ENCODE measurements around the gene APOD.
"Not testable (repeated sequence)": the region's sequence is repeated elsewhere in the genome, so short reads cannot be mapped to it uniquely, and the experiment has no call there.

APOD gene

DNA sequence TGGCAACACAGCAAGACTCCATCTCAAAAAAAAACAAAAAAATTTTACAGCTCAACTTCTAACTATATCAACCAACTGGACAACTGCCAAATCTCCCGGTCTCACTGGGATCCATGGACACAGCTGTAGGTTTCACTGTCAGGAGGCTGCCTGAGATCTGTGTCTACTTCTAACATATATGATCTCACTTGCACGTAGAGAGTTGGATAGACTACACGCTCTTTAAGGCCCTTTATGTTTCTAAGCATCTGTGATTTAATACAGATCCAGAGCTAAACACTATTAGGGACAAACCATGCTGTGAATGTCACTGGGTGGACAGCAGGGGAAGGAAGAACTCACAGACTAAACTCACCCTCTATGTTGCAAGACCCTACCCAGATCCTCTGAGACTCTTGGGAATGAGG lies 13.0 kb upstream of the APOD start:
- H3K9me3 ChIP-seq (ENCODE audit: low read depth, low read length), result no peaks in the 10 kb centered on the region
- TF ChIP-seq EZH2 (IDR thresholded peaks at IDR 0.05) (no peak), POLR2AphosphoS5 (IDR thresholded peaks at IDR 0.05; ENCODE audit: borderline replicate concordance, low read depth, low read length) (no peak), FOXP2 (optimal IDR thresholded peaks at IDR 0.05; ENCODE audit: control extremely low read depth, extremely low read length, insufficient read depth) (no peak)
- DNase-seq (ENCODE audit: low read depth, low spot score), result no peak
- H3K4me3 ChIP-seq, result no peak overlapping the region
- peak overlapping the region; percentile 95 for H3K27ac ChIP-seq
- no peaks in the 10 kb centered on the region for H3K36me3 ChIP-seq (ENCODE audit: insufficient read depth, low read length)
- H3K9ac ChIP-seq (ENCODE audit: insufficient read length), result no peak overlapping the region

DNA sequence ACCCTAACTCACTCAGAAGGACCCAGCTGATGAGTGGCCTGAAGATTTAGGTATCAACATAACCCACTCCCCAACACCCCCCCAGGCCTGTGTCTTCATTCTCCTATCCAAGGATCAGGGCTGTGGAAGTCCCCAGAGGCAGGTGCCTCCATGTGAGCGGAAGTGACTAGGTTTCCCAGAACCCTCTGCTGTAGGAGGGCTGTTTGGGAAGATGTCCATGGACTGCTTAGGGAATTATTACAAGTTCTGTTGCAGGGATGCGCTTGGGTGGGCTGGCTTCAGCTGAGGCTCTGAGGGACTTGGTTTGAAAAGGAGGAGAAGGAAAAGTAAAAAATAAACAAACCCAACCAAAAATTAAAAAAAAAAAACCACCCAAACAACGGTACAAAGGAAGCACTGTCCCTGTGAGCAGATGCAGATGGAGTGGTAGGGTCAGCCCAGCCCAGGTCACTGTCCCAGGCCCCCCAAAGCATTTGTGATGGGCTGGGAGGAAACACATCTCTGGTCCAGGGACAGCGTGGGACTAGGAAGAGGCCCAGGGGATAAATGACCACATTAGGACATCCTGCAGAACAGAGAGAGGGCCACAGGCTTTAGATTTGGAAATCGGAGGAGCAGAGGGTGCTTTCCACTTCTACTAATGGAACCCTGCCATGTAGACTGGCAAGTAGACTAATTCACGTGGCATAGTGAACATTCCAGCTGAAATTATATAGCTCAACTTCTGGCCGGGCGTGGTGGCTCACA lies 12.2 kb upstream of the APOD start:
- Histone ChIP-seq H3K27ac (no peak overlapping the region; the same call in 1 of the 2 replicates), H3K4me3 (no peak overlapping the region), H3K36me3 (ENCODE audit: insufficient read depth, low read length) (no peaks in the 10 kb centered on the region), H3K9me3 (ENCODE audit: low read depth, low read length) (no peaks in the 10 kb centered on the region), H3K9ac (ENCODE audit: insufficient read length) (no peak overlapping the region)
- TF ChIP-seq POLR2AphosphoS5 (IDR thresholded peaks at IDR 0.05; ENCODE audit: borderline replicate concordance, low read depth, low read length), result no peak
- no peak for TF ChIP-seq FOXP2 (optimal IDR thresholded peaks at IDR 0.05; ENCODE audit: control extremely low read depth, extremely low read length, insufficient read depth)
- TF ChIP-seq EZH2 (IDR thresholded peaks at IDR 0.05), result no peak
- DNase-seq (ENCODE audit: low read depth, low spot score), result no peak

DNA sequence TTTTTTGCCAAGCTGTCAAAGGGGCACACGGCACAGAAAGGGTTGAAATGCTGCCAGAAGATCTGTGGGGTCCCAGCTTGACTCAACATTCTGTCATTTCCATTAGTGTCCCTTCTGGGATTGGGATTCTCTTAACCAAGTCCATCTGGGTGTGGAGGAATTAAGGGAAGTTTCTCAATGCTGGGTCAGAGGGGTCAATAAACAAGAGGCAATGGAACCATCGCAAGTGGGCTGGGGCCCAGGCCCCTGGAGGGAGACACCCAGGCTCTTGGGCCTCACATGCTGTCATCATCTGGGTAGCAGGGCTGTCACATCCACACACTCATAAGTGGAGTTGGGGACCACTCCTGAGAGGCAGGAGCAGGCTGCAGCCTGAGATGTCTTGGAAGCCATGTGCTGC lies 8.1 kb upstream of the APOD start:
- no peak overlapping the region for H3K27ac ChIP-seq
- H3K9ac ChIP-seq (ENCODE audit: insufficient read length), result no peak overlapping the region
- no peak overlapping the region for H3K4me3 ChIP-seq
- H3K36me3 ChIP-seq (ENCODE audit: insufficient read depth, low read length), result no peaks in the 10 kb centered on the region
- no peaks in the 10 kb centered on the region for H3K9me3 ChIP-seq (ENCODE audit: low read depth, low read length)
- no peak for DNase-seq (ENCODE audit: low read depth, low spot score)
- TF ChIP-seq FOXP2 (optimal IDR thresholded peaks at IDR 0.05; ENCODE audit: control extremely low read depth, extremely low read length, insufficient read depth) (no peak), POLR2AphosphoS5 (IDR thresholded peaks at IDR 0.05; ENCODE audit: borderline replicate concordance, low read depth, low read length) (no peak), EZH2 (IDR thresholded peaks at IDR 0.05) (no peak)

DNA sequence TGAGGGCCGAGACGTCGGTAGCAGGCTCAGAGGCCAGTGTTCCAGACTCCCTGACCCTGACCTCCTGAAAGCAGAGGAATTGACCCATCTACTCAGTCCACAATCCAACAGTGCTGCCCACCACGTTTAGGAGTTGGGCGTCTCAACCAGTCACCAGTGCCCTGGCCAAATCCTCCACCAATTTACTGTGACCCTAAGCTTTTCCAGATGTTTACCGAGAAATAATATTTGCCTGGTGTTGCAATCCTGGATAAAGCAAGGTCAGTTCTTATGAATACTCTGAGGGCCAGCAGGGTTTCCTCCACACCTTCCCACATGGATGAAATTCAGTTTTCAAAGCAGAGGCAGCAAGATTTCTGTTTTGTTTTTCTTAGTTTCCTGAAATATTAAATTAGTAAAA lies 7.5 kb upstream of the APOD start:
- no peak overlapping the region for H3K27ac ChIP-seq

DNA sequence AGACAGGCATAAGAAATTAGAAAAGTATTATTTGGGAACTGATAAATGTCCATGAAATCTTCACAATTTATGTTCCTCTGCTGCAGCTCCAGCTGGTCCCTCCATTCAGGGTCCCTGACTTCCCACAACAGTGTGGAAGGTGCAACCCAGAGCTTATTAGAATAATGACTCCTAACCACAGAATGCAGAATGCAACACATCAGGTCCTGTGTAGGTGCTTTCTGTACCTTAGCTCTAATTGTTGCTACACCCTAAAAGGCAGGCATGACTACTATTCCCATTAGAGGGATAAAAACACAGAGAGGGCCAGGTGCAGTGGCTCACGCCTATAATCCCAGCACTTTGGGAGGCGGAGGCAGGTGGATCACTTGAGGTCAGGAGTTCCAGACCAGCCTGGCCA lies 6.6 kb upstream of the APOD start:
- DNase-seq (ENCODE audit: low read depth, low spot score); H3K4me3 ChIP-seq; H3K36me3 ChIP-seq (ENCODE audit: insufficient read depth, low read length); H3K27ac ChIP-seq; H3K9ac ChIP-seq (ENCODE audit: insufficient read length); H3K9me3 ChIP-seq (ENCODE audit: low read depth, low read length): not testable (repeated sequence)

More for the DNA sequence above, 7.5 kb upstream of the APOD start:
- Histone ChIP-seq H3K4me3 (no peak overlapping the region), H3K9me3 (ENCODE audit: low read depth, low read length) (no peaks in the 10 kb centered on the region), H3K9ac (ENCODE audit: insufficient read length) (no peak overlapping the region), H3K36me3 (ENCODE audit: insufficient read depth, low read length) (no peaks in the 10 kb centered on the region)
- TF ChIP-seq FOXP2 (optimal IDR thresholded peaks at IDR 0.05; ENCODE audit: control extremely low read depth, extremely low read length, insufficient read depth), result no peak
- TF ChIP-seq EZH2 (IDR thresholded peaks at IDR 0.05), result no peak
- TF ChIP-seq POLR2AphosphoS5 (IDR thresholded peaks at IDR 0.05; ENCODE audit: borderline replicate concordance, low read depth, low read length), result no peak
- DNase-seq (ENCODE audit: low read depth, low spot score), result no peak

DNA sequence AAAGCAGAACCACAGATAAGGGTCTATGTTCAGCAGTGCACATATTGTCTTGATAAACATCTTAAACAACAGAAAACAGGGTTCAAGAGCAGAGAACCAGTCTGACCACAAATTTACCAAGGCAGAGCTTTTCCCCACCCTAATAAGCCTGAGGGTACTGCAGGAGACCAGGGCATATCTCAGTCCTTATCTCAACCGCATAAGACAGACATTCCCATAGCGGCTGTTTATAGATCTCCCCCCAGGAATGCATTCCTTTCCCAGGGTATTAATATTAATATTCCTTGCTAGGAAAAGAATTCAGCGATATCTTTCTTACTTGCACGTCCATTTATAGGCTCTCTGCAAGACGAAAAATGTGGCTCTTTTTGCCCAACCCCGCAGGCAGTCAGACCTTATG lies 6.1 kb upstream of the APOD start:
- not testable (repeated sequence) for H3K27ac ChIP-seq; H3K9ac ChIP-seq (ENCODE audit: insufficient read length); DNase-seq (ENCODE audit: low read depth, low spot score); H3K36me3 ChIP-seq (ENCODE audit: insufficient read depth, low read length); H3K4me3 ChIP-seq; H3K9me3 ChIP-seq (ENCODE audit: low read depth, low read length)

DNA sequence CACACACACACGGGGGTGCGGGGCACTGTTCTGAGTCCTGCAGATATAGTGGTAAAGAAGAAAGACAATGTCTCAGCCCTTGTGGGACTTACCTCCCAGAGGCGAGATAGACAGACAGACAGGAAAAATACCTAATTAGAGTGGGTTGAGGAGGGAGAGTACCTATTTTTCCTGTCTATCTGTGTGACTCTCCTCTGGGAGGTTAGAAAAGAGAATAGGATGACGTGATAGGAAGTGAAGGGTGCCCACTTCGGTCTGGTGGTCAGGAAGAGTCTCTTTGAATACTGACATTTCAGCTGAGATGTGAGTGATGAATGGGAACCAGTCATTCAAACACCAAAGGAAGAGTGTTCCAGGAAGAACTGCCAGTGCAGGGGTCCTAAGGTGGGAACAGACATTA lies 4.1 kb upstream of the APOD start:
- H3K9me3 ChIP-seq (ENCODE audit: low read depth, low read length), result no peaks in the 10 kb centered on the region
- no peak for DNase-seq (ENCODE audit: low read depth, low spot score)
- H3K36me3 ChIP-seq (ENCODE audit: insufficient read depth, low read length), result no peaks in the 10 kb centered on the region
- H3K4me3 ChIP-seq, result no peak overlapping the region
- no peak overlapping the region for H3K9ac ChIP-seq (ENCODE audit: insufficient read length)
- H3K27ac ChIP-seq, result no peak overlapping the region
- no peak for TF ChIP-seq POLR2AphosphoS5 (IDR thresholded peaks at IDR 0.05; ENCODE audit: borderline replicate concordance, low read depth, low read length)
- TF ChIP-seq EZH2 (IDR thresholded peaks at IDR 0.05), result no peak
- no peak for TF ChIP-seq FOXP2 (optimal IDR thresholded peaks at IDR 0.05; ENCODE audit: control extremely low read depth, extremely low read length, insufficient read depth)

DNA sequence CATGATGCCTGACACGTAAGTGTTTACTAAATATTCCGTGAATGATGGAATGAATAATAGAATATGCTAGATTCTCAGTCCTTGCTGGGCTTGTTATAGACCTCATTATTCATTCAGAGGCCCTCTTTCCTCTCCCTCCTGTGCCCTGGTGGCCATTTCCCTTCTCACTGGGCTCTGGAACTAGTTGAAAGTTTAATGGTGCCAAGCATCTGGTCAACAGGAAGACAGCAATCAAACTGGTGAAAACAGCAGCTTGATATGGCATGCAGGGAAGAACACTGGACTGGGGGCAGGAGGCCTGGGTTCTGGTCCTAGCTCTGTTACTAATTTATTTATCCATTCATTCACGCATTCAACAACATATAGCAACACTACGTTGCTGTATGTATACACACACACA lies 3.7 kb upstream of the APOD start:
- Histone ChIP-seq H3K36me3 (ENCODE audit: insufficient read depth, low read length) (no peaks in the 10 kb centered on the region), H3K4me3 (no peak overlapping the region), H3K9ac (ENCODE audit: insufficient read length) (no peak overlapping the region), H3K9me3 (ENCODE audit: low read depth, low read length) (no peaks in the 10 kb centered on the region), H3K27ac (no peak overlapping the region)
- TF ChIP-seq POLR2AphosphoS5 (IDR thresholded peaks at IDR 0.05; ENCODE audit: borderline replicate concordance, low read depth, low read length) (no peak), FOXP2 (optimal IDR thresholded peaks at IDR 0.05; ENCODE audit: control extremely low read depth, extremely low read length, insufficient read depth) (no peak), EZH2 (IDR thresholded peaks at IDR 0.05) (no peak)
- no peak for DNase-seq (ENCODE audit: low read depth, low spot score)

DNA sequence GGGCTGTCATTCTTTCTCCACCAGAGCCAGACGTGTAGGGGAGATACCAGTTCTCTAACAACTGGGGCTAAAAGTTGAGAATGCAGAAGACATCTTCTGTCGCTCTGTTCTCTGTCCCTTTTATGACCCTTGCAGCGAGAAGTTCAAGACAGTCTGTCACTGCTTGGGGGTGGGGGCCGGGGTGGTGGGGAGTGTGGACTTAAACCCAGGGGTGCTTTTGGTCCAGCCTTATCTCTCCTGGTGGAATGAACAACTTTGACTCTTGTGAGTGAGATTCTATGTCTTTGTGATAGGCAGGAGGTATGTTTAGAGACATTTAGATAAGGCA lies 767 bp upstream of the APOD start:
- TF ChIP-seq EZH2 (IDR thresholded peaks at IDR 0.05) (no peak), FOXP2 (optimal IDR thresholded peaks at IDR 0.05; ENCODE audit: control extremely low read depth, extremely low read length, insufficient read depth) (no peak), POLR2AphosphoS5 (IDR thresholded peaks at IDR 0.05; ENCODE audit: borderline replicate concordance, low read depth, low read length) (no peak)
- Histone ChIP-seq H3K9me3 (ENCODE audit: low read depth, low read length) (no peaks in the 10 kb centered on the region), H3K4me3 (peak overlapping the region; percentile 64), H3K36me3 (ENCODE audit: insufficient read depth, low read length) (no peaks in the 10 kb centered on the region), H3K27ac (peak overlapping the region; percentile 92), H3K9ac (ENCODE audit: insufficient read length) (peak overlapping the region; percentile 19)
- DNase-seq (ENCODE audit: low read depth, low spot score), result no peak

All from SK-N-MC (cell line).